Lung microvascular endothelial cell (primary cell): Measurements from ENCODE around the gene C2orf68. TPM values are rescaled to one million over a fixed set of nuclear protein-coding genes. Genes with fewer than 3 reads are reported as not detected.
"Not testable (repeated sequence)": the region's sequence is repeated elsewhere in the genome, so short reads cannot be mapped to it uniquely, and the experiment has no call there.

Source experiments
- DNase-seq, 2 donors: peaks; one replicate each; pipeline versions ENCODE4 v3.0.0 to v3.0.0-alpha.2; 2010; ENCODE audit warnings: low read depth in 2 of 2
- total RNA-seq: library from RNA; depleted of rRNA; stranded (reverse); fragments of >200 nt; gene quantifications from 2 replicates; pipeline ENCODE4 v1.2.1, GENCODE V29; 2014

The C2orf68 gene
- total RNA-seq, 1 donor from 2014 or later, result 23.8 TPM

GRCh38 chr2:85631316-85631715, 19.4 kb upstream of the C2orf68 start:
- no peak for DNase-seq

GRCh38 chr2:85628658-85629057, 16.8 kb upstream of the C2orf68 start:
- DNase-seq, result no peak

GRCh38 chr2:85623991-85624390, 12.1 kb upstream of the C2orf68 start:
- no peak for DNase-seq

GRCh38 chr2:85621338-85621737, 9.5 kb upstream of the C2orf68 start:
- DNase-seq, result no peak

- no peak for DNase-seq
Measured at GRCh38 chr2:85619617-85620016, 7.8 kb upstream of the C2orf68 start.

GRCh38 chr2:85617723-85618122, 5.9 kb upstream of the C2orf68 start:
- not testable (repeated sequence) for DNase-seq

- DNase-seq, result no peak
Measured at GRCh38 chr2:85615413-85615728, 3.5 kb upstream of the C2orf68 start.

GRCh38 chr2:85614757-85615156, 2.9 kb upstream of the C2orf68 start:
- not testable (repeated sequence) for DNase-seq

- no peak for DNase-seq
Measured at GRCh38 chr2:85613717-85614515, 2.0 kb upstream of the C2orf68 start.

GRCh38 chr2:85611217-85611704, 605 bp downstream of the C2orf68 start:
- no peak for DNase-seq

GRCh38 chr2:85607268-85608215, 4.3 kb downstream of the C2orf68 start:
- DNase-seq, result peak in 1 of 2 donors; percentile 19

GRCh38 chr2:85606116-85606455, 5.8 kb downstream of the C2orf68 start:
- DNase-seq, result no peak

GRCh38 chr2:85605406-85606115, 6.3 kb downstream of the C2orf68 start:
- DNase-seq, result peak; percentile 53 to 77

GRCh38 chr2:85604568-85605339, 7.1 kb downstream of the C2orf68 start:
- peak in 1 of 2 donors; percentile 67 for DNase-seq

- not testable (repeated sequence) for DNase-seq
Measured at GRCh38 chr2:85604133-85604444, 7.8 kb downstream of the C2orf68 start.

- DNase-seq, result peak; percentile 89 to 92
Measured at GRCh38 chr2:85602476-85603234, 9.2 kb downstream of the C2orf68 start, which contains the start of gene TMEM150A. Gene TMEM150A, minus strand, starts transcription at chr2:85602698. Its CDS starts 750 bp downstream, at chr2:85601948.

- DNase-seq, result peak in 1 of 2 donors; percentile 47
Measured at GRCh38 chr2:85601771-85602475, 9.9 kb downstream of the C2orf68 start.

GRCh38 chr2:85600951-85601770, 10.7 kb downstream of the C2orf68 start:
- DNase-seq, result no peak

GRCh38 chr2:85600235-85600575, 11.7 kb downstream of the C2orf68 start:
- DNase-seq, result no peak
